ENCODE data around the gene CRACR2A.

Gene CRACR2A

DNA sequence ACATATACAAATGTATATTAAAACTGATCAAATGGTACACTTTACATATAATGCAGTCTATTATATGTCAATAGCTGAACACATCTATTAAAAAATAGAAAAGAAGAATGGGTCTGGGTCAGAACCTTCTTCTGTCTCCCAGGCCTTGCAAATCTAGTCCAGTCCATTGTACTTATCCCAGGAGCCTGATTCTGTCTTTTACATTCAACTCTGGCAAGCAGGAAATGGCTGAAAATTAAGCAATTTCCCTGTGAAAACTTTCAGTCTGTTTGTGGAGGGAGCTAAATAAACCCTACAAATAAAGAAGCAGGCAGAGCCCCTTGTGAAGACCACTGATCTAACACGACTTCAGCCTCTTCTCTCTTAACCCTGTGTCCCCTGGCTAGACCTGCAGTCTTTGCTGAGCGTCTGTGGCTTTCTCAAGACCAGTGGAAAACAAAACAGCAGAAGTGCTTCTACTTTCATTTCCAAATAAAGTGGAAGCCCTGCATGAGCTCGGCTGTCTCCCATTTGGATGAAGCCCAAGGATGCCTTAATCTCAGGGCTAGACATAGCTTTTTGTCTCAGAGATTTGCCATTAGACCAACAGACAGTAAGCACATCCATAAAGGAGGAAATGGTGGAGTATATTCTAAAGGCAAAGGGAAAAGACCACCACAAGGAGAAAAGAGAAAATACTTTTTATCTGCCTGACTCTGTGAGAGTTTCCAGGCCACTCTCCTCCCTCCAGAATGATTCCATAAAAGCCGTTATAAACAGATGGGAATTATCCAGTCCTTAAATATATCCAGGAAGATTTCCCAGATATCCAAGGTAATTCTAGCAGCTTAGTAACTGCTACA is 48.2 kb downstream of the CRACR2A start:
- no peak for TF ChIP-seq SIN3A (IDR thresholded peaks at IDR 0.05; ENCODE audit: borderline replicate concordance, insufficient read depth, low read length)
- no peak for TF ChIP-seq FOXP2 (optimal IDR thresholded peaks at IDR 0.05; ENCODE audit: borderline replicate concordance, extremely low read depth, extremely low read length, insufficient read depth)
- TF ChIP-seq, protein P1, sequence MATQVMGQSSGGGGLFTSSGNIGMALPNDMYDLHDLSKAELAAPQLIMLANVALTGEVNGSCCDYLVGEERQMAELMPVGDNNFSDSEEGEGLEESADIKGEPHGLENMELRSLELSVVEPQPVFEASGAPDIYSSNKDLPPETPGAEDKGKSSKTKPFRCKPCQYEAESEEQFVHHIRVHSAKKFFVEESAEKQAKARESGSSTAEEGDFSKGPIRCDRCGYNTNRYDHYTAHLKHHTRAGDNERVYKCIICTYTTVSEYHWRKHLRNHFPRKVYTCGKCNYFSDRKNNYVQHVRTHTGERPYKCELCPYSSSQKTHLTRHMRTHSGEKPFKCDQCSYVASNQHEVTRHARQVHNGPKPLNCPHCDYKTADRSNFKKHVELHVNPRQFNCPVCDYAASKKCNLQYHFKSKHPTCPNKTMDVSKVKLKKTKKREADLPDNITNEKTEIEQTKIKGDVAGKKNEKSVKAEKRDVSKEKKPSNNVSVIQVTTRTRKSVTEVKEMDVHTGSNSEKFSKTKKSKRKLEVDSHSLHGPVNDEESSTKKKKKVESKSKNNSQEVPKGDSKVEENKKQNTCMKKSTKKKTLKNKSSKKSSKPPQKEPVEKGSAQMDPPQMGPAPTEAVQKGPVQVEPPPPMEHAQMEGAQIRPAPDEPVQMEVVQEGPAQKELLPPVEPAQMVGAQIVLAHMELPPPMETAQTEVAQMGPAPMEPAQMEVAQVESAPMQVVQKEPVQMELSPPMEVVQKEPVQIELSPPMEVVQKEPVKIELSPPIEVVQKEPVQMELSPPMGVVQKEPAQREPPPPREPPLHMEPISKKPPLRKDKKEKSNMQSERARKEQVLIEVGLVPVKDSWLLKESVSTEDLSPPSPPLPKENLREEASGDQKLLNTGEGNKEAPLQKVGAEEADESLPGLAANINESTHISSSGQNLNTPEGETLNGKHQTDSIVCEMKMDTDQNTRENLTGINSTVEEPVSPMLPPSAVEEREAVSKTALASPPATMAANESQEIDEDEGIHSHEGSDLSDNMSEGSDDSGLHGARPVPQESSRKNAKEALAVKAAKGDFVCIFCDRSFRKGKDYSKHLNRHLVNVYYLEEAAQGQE (IDR thresholded peaks at IDR 0.05; ENCODE audit: insufficient read depth in 1 of 2, low read depth in 2 of 2, low read length in 2 of 2) = no peak
- no peak for TF ChIP-seq TAF1 (IDR thresholded peaks at IDR 0.05; ENCODE audit: borderline replicate concordance, insufficient read depth, low read length)
- TF ChIP-seq POLR2AphosphoS5 (IDR thresholded peaks at IDR 0.05; ENCODE audit: low read depth, low read length) = no peak

DNA sequence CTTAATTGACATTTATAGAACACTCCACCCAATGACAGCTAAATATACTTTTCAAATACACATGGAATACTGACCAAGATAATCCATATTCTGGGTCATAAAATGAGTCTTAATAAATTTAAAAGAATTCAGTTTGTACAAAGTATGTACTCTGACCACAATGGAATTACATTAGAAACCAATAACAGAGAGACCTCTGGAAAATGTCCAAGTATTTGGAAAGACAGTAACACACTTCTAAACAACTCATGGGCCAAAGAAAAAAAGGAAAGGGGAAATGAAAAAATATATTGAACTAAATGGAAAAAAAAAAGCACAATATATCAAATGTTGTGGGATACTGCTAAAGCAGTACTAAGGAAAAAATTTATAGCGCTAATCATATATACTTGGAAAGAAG is 52.0 kb downstream of the CRACR2A start:
- TF ChIP-seq TAF1 (IDR thresholded peaks at IDR 0.05; ENCODE audit: borderline replicate concordance, insufficient read depth, low read length) (no peak), SIN3A (IDR thresholded peaks at IDR 0.05; ENCODE audit: borderline replicate concordance, insufficient read depth, low read length) (no peak), POLR2AphosphoS5 (IDR thresholded peaks at IDR 0.05; ENCODE audit: low read depth, low read length) (no peak), FOXP2 (optimal IDR thresholded peaks at IDR 0.05; ENCODE audit: borderline replicate concordance, extremely low read depth, extremely low read length, insufficient read depth) (no peak)
- TF ChIP-seq, protein P1 (IDR thresholded peaks at IDR 0.05; ENCODE audit: insufficient read depth in 1 of 2, low read depth in 2 of 2, low read length in 2 of 2) = no peak

DNA sequence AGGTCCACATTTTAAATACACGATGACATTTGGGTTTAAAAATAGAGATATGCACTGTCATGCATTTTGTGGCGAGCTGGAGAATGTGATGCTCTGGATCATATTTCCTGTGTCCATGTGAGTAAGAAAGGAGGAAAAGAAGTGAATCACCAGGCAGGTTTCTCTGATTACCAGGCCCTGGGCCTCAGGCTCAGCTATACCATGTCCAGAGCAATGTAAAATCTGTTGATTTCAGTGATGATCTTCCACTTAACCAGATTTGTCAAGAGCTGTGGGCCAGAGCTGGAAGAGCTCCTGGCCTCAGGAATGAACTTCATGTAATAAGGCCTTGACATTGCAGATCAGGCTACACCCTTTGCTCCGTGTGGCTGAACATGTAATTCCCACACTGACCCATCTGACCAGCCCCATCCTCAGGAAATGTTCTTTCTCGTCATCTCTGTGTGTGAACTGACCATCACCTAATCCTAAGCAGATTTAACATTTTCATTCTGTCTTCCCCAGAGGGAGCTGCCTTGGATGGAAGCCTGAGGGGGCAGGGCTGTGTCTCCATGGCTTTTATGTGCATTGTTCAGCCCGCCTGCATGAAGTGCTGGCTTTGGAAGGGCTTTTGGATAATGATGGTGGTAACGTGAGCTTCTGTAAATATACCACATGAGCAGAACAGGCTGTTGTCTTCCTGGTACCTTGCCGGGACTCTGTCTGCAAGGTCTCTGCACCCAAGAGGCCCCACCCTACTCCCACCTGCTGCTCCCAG is 54.5 kb downstream of the CRACR2A start:
- TF ChIP-seq TAF1 (IDR thresholded peaks at IDR 0.05; ENCODE audit: borderline replicate concordance, insufficient read depth, low read length) = no peak
- no peak for TF ChIP-seq SIN3A (IDR thresholded peaks at IDR 0.05; ENCODE audit: borderline replicate concordance, insufficient read depth, low read length)
- no peak for TF ChIP-seq FOXP2 (optimal IDR thresholded peaks at IDR 0.05; ENCODE audit: borderline replicate concordance, extremely low read depth, extremely low read length, insufficient read depth)
- TF ChIP-seq POLR2AphosphoS5 (IDR thresholded peaks at IDR 0.05; ENCODE audit: low read depth, low read length) = no peak
- TF ChIP-seq, protein P1 (IDR thresholded peaks at IDR 0.05; ENCODE audit: insufficient read depth in 1 of 2, low read depth in 2 of 2, low read length in 2 of 2) = no peak

DNA sequence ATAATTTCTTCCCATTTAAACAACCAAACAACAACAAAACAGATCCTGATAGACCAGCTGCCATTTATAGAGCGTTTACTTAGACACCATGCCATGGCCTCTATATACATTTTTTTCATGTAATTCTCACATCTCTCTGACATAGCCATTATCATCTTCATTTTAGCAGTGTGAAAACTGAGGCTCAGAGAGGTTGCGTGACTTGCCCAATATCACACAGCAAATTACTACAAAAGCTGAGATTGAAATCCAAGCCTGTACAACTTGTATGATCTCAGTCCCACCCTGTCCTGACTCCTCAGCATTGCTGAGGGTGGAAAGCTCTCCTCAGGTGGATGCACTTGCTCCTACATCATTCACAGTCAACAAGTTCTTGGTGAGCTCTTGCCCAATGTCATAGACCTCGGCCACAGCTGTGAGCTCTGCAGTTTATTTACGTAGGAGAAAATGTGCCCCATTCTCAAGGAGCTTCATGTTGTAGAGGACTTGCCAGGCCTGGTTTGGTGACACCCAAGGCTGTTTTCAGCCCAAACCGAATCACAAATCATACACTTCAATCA is 55.5 kb downstream of the CRACR2A start:
- no peak for TF ChIP-seq TAF1 (IDR thresholded peaks at IDR 0.05; ENCODE audit: borderline replicate concordance, insufficient read depth, low read length)
- no peak for TF ChIP-seq FOXP2 (optimal IDR thresholded peaks at IDR 0.05; ENCODE audit: borderline replicate concordance, extremely low read depth, extremely low read length, insufficient read depth)
- no peak for TF ChIP-seq SIN3A (IDR thresholded peaks at IDR 0.05; ENCODE audit: borderline replicate concordance, insufficient read depth, low read length)
- TF ChIP-seq, protein P1 (IDR thresholded peaks at IDR 0.05; ENCODE audit: insufficient read depth in 1 of 2, low read depth in 2 of 2, low read length in 2 of 2) = no peak
- TF ChIP-seq POLR2AphosphoS5 (IDR thresholded peaks at IDR 0.05; ENCODE audit: low read depth, low read length) = no peak
